ENCODE data around the gene GSG1.

- TF ChIP-seq CTCF (IDR thresholded peaks at IDR 0.05) (no peak), ZFX (IDR thresholded peaks at IDR 0.05; ENCODE audit: borderline replicate concordance) (no peak)
Observed at GRCh38 chr12:13112968-13113367, 9.5 kb upstream of the GSG1 start.

Measured in 22Rv1 (cell line).